ENCODE measurements around the gene CTAGE8. TPM values are rescaled to one million over a fixed set of nuclear protein-coding genes. Genes with fewer than 3 reads are reported as not detected.
"Not testable (repeated sequence)": the region's sequence is repeated elsewhere in the genome, so short reads cannot be mapped to it uniquely, and the experiment has no call there.

The CTAGE8 gene
- total RNA-seq, 2 donors from 2014 or later, result 0.31 TPM; not detected in 1

DNA sequence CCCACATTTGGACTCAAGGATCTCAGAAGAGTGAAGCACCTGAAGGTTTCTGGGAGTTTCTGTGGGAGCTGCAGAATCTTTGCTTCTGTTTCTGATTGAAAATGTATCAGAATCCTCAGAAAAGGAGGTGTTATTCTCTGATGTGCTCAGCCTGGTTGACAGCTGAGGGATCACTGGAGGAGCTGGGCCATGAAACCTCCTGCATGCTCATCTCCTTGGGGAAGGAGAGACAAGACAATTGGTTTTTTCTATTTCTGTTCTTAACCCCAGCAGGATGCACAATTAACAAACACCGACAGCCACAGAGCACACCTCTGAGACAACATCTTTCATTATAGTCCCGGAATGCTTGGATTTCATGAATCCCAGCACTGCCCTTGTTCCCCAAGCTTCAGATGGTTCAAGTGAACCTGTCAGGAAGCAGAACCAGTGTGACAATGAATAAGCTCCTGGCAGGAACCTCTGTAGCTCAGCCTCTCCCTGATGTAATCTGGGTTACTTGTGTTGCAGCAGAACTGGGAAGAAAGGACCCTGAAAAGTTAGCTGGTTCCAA is 30.5 kb downstream of the CTAGE8 start:
- ATAC-seq, result peak in 1 of 2 donors; percentile 15
- not testable (repeated sequence) for H3K4me1 Mint-ChIP-seq (ENCODE audit: low read depth in 2 of 2); H3K27ac Mint-ChIP-seq; H3K9me3 Mint-ChIP-seq; H3K4me3 Mint-ChIP-seq; DNase-seq (ENCODE audit: low spot score); H3K27me3 Mint-ChIP-seq; H3K36me3 Mint-ChIP-seq

DNA sequence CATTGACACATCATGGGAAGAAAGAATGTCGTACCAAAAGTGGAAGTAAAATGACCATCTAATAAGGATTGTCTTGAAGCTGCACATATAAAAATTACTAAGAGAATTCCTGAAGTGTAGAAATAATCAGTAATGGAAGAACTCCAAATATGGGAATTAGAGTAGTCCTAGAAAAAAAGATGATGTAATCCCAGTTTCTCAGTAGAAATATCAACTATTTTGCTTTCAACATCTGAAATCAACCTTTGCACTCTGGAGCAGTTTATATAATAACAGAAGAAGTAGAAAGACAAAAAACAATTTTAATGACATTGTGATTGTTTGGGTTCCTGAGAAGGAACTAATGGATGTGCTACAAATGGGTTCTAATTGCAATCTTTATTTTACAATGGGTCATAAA is 36.0 kb downstream of the CTAGE8 start:
- H3K9me3 Mint-ChIP-seq; H3K27me3 Mint-ChIP-seq; H3K4me1 Mint-ChIP-seq (ENCODE audit: low read depth in 2 of 2); DNase-seq (ENCODE audit: low spot score); H3K27ac Mint-ChIP-seq; H3K4me3 Mint-ChIP-seq; ATAC-seq; H3K36me3 Mint-ChIP-seq: not testable (repeated sequence)

DNA sequence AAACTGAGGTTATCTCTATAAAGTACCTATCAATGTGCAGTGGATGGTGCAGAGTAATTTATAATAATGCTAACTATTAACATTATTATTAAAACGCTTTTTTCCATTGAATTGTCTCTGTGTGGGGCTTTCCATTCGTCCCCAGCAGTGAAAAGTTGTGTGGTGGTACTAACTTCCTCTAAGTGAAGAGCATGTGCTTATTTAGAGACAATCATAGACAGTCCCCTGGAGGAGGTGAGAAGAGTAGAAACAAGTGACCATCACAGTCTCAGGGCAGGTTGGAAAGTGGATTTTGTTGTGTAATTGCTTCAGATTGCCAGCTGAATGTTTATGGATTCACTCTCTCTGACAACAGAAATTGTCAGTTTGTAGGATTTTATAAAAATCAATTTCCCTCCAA is 38.1 kb downstream of the CTAGE8 start:
- H3K9me3 Mint-ChIP-seq; H3K4me3 Mint-ChIP-seq; H3K36me3 Mint-ChIP-seq; H3K4me1 Mint-ChIP-seq (ENCODE audit: low read depth in 2 of 2); DNase-seq (ENCODE audit: low spot score); H3K27me3 Mint-ChIP-seq; H3K27ac Mint-ChIP-seq; ATAC-seq: not testable (repeated sequence)

DNA sequence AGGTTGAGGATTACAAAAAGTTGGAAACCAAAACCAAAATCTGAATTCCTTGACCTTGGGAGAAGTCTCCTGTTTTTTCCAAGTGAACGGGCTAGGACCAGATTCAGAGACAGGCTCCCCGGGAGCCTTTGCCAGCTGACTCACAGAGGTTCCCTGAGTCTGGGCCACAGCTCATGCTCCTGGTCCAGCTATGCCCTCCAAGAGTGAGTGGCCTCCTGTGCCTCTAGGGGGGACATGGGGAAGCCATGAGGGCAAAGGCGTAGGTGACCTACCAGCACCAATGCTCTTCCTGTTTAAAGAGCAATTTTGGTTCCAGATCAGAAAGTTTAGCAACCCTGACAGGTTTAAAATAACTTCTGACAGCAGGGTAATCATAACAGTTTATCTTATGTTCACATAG is 40.3 kb downstream of the CTAGE8 start:
- not testable (repeated sequence) for H3K27me3 Mint-ChIP-seq; H3K9me3 Mint-ChIP-seq; H3K36me3 Mint-ChIP-seq; H3K4me3 Mint-ChIP-seq; H3K27ac Mint-ChIP-seq; H3K4me1 Mint-ChIP-seq (ENCODE audit: low read depth in 2 of 2)
- DNase-seq (ENCODE audit: low spot score), result peak; percentile 55
- ATAC-seq, result peak; percentile 30 to 33

DNA sequence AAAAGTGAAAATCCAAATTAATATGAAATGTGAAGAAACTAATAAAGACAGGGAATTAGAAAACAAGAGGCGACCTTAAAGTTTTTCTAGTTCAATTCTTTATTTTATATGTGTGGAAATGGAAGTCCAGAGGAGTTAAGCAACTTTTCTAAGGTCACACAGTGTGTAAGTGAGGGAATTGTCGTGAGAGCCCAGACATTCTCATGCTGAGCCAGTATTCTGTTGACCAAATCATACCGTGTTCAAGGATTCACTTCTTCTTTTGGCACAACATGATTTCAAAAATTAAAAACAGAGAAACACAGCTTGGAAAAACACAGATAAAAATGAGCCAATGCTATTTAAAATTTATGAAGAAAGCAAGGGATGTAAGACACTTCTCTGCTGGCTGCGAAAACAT is 42.2 kb downstream of the CTAGE8 start:
- H3K27me3 Mint-ChIP-seq; H3K36me3 Mint-ChIP-seq; ATAC-seq; H3K4me3 Mint-ChIP-seq; H3K27ac Mint-ChIP-seq; DNase-seq (ENCODE audit: low spot score); H3K4me1 Mint-ChIP-seq (ENCODE audit: low read depth in 2 of 2); H3K9me3 Mint-ChIP-seq: not testable (repeated sequence)

DNA sequence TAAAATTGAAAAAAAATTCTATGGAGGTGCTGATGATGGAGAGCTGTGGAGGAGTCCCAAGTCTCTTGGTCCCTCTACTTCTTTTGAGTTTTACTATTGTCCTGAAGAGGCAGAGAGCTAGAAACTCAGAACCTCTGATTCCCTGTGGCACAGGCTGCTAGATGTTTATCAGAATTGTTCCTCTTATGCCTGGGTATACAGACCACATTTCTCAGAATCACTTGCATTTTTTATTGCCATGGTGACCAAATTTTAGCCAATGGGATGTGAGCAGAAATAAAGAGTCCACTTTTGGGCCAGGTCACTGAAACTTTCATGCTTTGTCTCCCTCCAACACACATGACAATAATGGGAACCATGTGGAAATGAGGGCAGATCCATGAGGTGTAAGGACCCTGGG is 45.4 kb downstream of the CTAGE8 start:
- not testable (repeated sequence) for ATAC-seq; H3K4me3 Mint-ChIP-seq; DNase-seq (ENCODE audit: low spot score); H3K27me3 Mint-ChIP-seq; H3K36me3 Mint-ChIP-seq; H3K27ac Mint-ChIP-seq; H3K9me3 Mint-ChIP-seq; H3K4me1 Mint-ChIP-seq (ENCODE audit: low read depth in 2 of 2)

DNA sequence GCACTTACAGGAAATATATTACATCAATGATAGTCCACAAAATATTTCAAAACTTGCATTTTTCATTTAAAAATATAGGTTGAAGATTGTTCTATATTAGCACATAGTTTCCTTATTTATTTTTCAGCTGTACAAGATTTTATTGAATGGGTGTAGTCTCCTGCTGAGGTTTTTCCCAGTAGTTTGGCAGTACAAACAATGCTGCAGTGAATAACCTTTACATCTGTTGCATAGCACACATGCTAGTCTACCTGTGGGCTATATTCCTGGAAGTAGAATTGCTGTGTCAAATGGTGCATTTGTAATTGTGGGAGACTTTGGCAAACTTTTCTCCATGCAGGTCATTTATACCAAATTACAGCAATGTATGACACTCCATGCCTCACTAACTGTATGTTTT is 48.6 kb downstream of the CTAGE8 start:
- H3K9me3 Mint-ChIP-seq; H3K36me3 Mint-ChIP-seq; H3K4me1 Mint-ChIP-seq (ENCODE audit: low read depth in 2 of 2); H3K27me3 Mint-ChIP-seq; DNase-seq (ENCODE audit: low spot score); H3K27ac Mint-ChIP-seq; ATAC-seq; H3K4me3 Mint-ChIP-seq: not testable (repeated sequence)

DNA sequence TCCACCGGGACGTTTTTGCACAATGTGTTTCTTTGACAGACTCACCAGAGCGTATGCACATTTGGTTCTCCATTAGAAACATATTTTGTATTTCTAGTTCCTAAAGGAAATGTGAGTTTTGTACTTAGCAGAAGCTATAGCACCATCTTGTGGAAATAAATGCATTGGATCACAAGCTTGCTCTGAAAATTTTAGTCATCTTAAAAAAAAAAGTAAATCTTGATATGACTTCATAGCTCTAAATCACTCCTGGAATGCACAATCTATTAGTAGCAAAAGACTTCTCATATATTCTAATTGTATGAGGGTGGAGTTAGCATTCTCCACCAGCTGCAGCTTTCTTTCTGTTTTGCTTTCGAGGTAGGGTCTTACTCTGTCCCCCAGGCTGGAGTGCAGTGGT is 49.9 kb downstream of the CTAGE8 start:
- H3K27me3 Mint-ChIP-seq; H3K27ac Mint-ChIP-seq; H3K36me3 Mint-ChIP-seq; H3K9me3 Mint-ChIP-seq; H3K4me1 Mint-ChIP-seq (ENCODE audit: low read depth in 2 of 2); H3K4me3 Mint-ChIP-seq; ATAC-seq; DNase-seq (ENCODE audit: low spot score): not testable (repeated sequence)

DNA sequence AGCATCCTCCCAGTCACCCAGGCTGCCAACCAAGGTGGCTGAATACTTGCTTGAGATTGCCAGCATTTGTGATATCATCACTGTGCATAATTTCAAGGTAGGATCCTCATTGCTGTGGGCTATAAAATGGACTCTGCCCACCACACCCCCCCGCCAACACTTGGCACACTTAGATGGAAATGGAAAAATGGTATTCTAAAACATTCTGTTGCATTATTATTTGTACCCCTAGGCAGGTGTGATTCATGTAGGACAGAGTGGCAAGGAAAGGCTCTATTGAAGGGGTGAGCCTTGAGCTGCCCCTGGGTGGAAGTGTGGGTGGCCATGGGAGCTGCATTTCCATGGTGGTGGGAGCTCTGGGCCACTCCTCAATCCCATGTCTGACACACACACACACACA is 50.5 kb downstream of the CTAGE8 start:
- H3K27me3 Mint-ChIP-seq; H3K27ac Mint-ChIP-seq; H3K9me3 Mint-ChIP-seq; H3K36me3 Mint-ChIP-seq; H3K4me3 Mint-ChIP-seq; H3K4me1 Mint-ChIP-seq (ENCODE audit: low read depth in 2 of 2); DNase-seq (ENCODE audit: low spot score): not testable (repeated sequence)
- peak in 1 of 2 donors; percentile 26 for ATAC-seq

DNA sequence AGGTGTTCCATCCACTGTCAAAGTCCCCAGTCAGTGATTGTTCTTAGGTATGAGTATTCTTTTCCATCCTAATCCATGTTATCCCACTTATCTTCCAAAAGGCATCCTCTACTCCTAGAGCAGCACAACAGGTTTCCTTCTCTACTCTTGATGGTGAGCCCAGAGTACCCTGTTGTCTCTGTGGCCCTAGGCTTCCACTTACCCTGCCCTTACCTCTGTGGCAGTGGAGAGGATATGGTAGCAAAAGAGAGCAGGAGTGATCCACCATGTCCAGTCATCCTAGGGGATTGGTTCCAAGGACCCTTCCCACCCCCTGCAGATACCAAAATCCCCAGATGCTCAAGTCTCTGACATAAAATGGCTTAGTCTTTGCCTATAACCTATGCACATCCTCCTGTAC is 51.9 kb downstream of the CTAGE8 start:
- H3K4me3 Mint-ChIP-seq; H3K9me3 Mint-ChIP-seq; H3K4me1 Mint-ChIP-seq (ENCODE audit: low read depth in 2 of 2); H3K27me3 Mint-ChIP-seq; H3K36me3 Mint-ChIP-seq; DNase-seq (ENCODE audit: low spot score); H3K27ac Mint-ChIP-seq: not testable (repeated sequence)
- peak in 1 of 2 donors; percentile 64 for ATAC-seq

Other genes with a start within 250 kb of the CTAGE8 start
- not detected for gene OR2A5, start 220.3 kb downstream of the CTAGE8 start, total RNA-seq
- gene OR2A25, start 199.5 kb downstream of the CTAGE8 start, total RNA-seq, result not detected
- gene OR2A12, start 183.0 kb downstream of the CTAGE8 start, total RNA-seq, result not detected
- not detected for gene OR2A2, start 159.7 kb downstream of the CTAGE8 start, total RNA-seq
- gene OR2A14, start 146.1 kb downstream of the CTAGE8 start, total RNA-seq, result not detected
- 1 to 10 TPM in 1 of 2 donors, under 1 TPM in 1; 0.38 to 1.7 TPM for gene CTAGE4, start 85.8 kb downstream of the CTAGE8 start, total RNA-seq
- 1 to 10 TPM in 1 of 2 donors, not detected in 1; 1.2 TPM for gene ARHGEF35, start 73.5 kb downstream of the CTAGE8 start, total RNA-seq
- not detected for gene OR2A42, start 29.7 kb downstream of the CTAGE8 start, total RNA-seq
- gene OR2A7, start 4.5 kb downstream of the CTAGE8 start, total RNA-seq, result not detected
- gene OR2A1, start 43.1 kb upstream of the CTAGE8 start, total RNA-seq, result not detected
- gene ARHGEF5, start 86.1 kb upstream of the CTAGE8 start, total RNA-seq, result 1 to 10 TPM; 1.3 to 3.8 TPM
- gene NOBOX, start 134.4 kb upstream of the CTAGE8 start, total RNA-seq, result not detected